ENCODE measurements around the gene SLC2A8.

The SLC2A8 gene

DNA sequence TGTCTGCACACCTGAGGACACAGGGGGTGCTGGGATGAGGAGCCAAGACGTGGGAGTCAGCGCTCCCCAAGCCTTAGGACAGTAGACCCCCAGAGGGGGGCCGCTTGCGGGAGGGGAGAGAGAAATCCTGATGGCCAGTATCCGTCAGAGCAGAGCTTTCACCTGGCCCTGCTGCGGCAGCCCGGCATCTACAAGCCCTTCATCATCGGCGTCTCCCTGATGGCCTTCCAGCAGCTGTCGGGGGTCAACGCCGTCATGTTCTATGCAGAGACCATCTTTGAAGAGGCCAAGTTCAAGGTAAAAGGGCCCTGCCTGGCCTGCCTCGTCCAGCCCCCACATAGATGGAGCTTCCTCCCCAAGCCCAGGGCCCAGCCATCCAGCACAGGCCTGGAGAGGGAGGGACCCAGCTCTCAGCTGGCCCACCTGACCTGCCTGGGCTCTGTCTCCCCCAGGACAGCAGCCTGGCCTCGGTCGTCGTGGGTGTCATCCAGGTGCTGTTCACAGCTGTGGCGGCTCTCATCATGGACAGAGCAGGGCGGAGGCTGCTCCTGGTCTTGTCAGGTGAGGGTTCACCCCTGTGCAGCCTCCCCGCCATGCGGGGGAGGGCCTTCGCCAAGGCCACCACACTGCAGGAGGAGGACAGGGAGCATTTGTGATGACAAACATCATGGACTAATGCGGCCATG, 6.7 kb downstream of the SLC2A8 start:
- no peak for DNase-seq

GRCh38 chr9:127404631-127405030, 7.7 kb downstream of the SLC2A8 start:
- DNase-seq, result no peak

DNA sequence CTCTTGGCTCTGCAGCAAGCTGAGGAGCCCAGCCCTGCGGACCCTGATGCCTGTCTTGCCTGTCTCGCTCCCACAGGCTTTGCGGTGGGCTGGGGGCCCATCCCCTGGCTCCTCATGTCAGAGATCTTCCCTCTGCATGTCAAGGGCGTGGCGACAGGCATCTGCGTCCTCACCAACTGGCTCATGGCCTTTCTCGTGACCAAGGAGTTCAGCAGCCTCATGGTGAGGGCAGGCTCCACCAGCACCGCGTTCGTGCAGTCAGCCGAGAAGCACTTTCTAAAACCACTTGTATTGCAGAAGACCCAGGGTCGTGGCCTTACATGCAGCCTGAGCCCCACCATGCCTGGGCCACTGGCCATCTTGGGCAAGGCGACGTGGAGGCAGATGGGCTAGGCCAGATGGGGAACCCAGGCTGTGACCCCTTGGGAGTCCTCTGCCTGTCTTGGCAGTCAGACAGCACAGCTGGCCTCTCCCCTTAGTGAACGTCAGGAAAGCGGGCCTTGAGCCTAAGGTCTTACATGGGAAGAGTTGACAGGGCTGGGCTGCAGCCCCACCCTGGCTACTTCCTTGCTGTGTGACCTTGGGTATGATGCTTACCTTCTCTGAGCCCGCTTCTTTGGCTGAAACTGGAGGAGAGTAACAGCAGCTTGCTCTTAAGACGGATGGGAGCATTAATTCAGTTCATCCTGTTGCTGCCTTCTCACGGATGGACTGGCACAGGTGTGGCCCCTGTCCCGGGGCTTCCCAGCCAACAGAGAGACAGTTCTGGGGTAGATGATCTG, 8.6 kb downstream of the SLC2A8 start:
- DNase-seq, result no peak

DNA sequence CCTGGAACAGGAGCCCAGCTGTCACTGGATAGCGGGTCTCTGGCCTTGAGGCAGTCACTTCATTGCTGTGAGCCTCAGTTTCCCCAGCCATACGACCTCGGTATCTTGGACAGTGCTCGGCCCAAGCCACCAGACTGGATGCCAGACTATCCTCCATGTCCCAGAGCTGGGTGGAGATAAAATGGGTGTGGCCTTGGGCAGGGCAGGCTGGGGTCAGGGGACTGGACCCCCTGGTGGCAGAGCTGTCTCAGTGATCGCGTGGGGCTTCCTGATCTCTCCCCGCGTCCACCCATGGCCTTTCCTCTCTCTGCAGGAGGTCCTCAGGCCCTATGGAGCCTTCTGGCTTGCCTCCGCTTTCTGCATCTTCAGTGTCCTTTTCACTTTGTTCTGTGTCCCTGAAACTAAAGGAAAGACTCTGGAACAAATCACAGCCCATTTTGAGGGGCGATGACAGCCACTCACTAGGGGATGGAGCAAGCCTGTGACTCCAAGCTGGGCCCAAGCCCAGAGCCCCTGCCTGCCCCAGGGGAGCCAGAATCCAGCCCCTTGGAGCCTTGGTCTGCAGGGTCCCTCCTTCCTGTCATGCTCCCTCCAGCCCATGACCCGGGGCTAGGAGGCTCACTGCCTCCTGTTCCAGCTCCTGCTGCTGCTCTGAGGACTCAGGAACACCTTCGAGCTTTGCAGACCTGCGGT, 10.0 kb downstream of the SLC2A8 start:
- DNase-seq, result no peak

DNA sequence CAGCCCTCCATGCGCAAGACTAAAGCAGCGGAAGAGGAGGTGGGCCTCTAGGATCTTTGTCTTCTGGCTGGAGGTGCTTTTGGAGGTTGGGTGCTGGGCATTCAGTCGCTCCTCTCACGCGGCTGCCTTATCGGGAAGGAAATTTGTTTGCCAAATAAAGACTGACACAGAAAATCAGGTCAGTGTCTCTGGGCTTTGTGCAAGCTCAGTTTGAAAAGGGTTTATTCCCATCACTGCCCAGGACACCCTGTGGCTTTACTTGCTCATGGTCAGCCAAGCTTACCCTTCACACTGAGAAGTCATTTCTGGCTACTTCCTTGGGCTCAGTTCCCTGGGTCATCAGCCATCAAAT, 10.5 kb downstream of the SLC2A8 start:
- no peak for DNase-seq

- no peak for DNase-seq
Measured at GRCh38 chr9:127411122-127411521, 14.2 kb downstream of the SLC2A8 start.

- no peak for DNase-seq
Measured at GRCh38 chr9:127415141-127415540, 18.2 kb downstream of the SLC2A8 start.

DNA sequence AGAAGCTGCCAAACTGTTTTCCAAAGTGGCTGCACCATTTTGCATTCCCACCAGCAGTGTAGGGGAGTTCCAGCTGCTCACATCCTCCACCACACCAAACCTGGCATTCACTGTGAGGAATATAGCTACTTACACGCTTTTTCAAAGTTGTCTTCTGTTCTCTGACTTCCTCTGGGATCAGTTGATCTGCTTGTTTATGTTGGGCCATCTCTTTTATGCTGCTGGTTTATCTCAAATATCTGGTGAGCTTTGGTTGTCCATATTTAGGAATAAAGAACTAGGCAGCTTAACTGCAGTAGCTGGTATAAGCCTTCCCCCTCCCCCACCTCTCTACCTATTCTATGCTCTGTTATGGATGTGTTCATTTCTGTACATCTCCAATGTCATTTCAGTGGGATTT, 18.7 kb downstream of the SLC2A8 start:
- DNase-seq, result no peak

- DNase-seq, result no peak
Measured at GRCh38 chr9:127417131-127418036, 20.4 kb downstream of the SLC2A8 start.

- no peak for DNase-seq
Measured at GRCh38 chr9:127418037-127418471, 21.1 kb downstream of the SLC2A8 start.

DNA sequence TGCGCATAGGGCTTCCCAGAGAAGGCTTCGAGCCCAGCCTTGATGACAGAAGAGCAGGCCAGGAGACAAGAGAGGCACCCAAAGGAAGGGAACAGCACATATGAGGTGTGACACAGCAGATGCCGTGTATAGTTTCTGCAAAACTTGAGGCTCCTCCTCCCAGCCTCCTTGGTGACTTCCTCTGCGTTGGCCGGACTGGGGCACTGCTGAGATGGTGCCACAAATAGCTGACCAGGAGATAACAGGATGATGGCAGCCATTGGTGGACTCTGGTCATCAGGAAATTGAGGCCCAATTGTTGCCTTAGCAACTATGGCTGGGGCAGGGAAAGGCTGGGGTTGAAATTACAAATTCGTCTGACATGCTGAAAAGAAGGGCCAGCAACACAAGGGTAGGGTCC, 22.4 kb downstream of the SLC2A8 start:
- no peak for DNase-seq

GRCh38 chr9:127421057-127421456, 24.1 kb downstream of the SLC2A8 start:
- DNase-seq, result no peak

GRCh38 chr9:127422133-127422782, 25.3 kb downstream of the SLC2A8 start:
- no peak for DNase-seq

DNA sequence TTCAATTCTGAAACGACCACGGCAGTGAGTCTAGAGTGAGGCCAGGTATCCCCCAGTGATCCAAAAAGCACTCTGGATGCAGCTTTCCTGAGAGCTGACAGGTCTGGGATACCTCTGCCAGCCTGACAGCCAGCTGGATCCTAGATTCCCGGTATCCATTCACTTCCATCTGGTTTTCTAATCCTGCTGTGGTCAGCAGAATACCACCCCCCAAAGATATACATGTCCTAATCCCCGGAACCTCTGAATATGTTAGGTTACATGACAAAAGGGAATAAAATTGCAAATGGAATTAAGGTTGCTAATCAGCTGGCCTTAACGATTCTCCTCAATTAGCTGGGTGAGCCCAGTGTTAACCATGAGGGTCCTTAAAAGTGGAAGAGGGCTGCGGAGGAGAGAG, 25.8 kb downstream of the SLC2A8 start:
- DNase-seq, result no peak

DNA sequence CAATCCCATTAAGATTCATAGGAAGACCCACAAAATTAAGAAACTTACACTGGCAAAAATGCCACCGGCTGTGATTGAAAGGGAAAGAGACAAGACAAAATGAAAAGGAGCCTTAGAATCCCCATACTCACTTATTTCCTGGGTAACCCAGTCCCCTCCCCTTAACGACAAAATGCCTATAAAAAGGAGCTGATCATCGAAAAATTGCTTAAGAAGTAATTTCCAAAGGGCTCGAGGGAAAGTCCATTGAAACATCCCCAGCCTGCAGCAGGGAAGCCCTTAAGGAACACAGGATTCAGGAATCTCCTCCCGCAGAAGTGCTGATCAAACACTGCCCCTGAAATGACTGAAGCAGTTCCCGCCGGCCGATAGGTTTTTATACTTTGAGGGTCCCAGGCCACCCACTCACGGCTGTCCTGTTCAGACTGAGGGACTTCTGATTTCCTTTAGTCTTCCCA, 26.5 kb downstream of the SLC2A8 start:
- no peak for DNase-seq

GRCh38 chr9:127423934-127424675, 27.1 kb downstream of the SLC2A8 start, which contains the start of gene ZNF79:
Gene ZNF79 (plus strand): TSS chr9:127424382. CDS start chr9:127424788, 406 bp downstream.
- DNase-seq, result peak; percentile 85

DNA sequence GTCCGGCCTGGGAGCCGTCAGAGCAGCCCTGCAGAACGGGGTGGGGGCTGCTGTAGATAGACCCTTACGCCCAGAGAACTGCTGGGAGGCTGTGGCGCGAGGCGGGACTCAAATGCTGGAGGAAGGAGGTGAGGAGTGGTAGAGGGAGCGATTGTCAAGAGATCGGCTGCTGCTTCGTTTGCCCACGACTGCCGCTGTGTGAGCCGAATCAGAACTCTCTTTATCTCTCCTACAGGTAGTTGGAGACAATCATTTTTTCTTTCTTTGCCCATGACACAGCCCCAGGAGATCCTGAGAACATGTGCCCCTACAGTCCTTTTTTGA, 27.7 kb downstream of the SLC2A8 start:
- no peak for DNase-seq

- DNase-seq, result no peak
Measured at GRCh38 chr9:127426756-127427155, 29.8 kb downstream of the SLC2A8 start.

DNA sequence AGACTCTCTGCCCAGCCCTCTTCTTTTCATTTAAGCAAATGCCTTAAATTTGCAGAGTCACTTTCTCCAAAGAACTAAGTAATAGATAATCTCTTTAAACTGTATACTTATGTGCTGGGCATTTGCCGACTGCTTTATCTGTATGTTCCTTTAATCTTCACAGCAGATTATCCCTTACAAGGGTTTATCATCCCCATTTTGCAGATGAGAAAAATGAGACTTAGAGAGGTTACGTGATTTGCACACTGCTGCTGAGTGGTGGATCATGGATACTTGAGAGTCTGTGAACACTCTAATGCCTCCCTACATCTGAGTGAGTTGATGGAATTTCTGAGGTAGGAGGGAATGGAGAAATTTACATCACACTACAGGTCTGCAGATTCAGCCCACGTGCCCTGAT, 31.4 kb downstream of the SLC2A8 start:
- no peak for DNase-seq

- DNase-seq, result no peak
Measured at GRCh38 chr9:127430415-127430814, 33.4 kb downstream of the SLC2A8 start.

- DNase-seq, result peak; percentile 27
Measured at GRCh38 chr9:127437497-127438264, 40.7 kb downstream of the SLC2A8 start.

Measured in activated effector memory CD4-positive, alpha-beta T cell treated with Interleukin-2 at 50 U/mL for 16 hours (primary cell).